ENCODE measurements around the gene CAV1. TPM values are rescaled to one million over a fixed set of nuclear protein-coding genes. Genes with fewer than 3 reads are reported as not detected.

CAV1 gene
- total and polyA plus RNA-seq, 2 of the 13 experiments (the other 11 are each of a cell fraction or from before 2014, with no cell fraction given), result 0.40 TPM; not detected in 1

DNA sequence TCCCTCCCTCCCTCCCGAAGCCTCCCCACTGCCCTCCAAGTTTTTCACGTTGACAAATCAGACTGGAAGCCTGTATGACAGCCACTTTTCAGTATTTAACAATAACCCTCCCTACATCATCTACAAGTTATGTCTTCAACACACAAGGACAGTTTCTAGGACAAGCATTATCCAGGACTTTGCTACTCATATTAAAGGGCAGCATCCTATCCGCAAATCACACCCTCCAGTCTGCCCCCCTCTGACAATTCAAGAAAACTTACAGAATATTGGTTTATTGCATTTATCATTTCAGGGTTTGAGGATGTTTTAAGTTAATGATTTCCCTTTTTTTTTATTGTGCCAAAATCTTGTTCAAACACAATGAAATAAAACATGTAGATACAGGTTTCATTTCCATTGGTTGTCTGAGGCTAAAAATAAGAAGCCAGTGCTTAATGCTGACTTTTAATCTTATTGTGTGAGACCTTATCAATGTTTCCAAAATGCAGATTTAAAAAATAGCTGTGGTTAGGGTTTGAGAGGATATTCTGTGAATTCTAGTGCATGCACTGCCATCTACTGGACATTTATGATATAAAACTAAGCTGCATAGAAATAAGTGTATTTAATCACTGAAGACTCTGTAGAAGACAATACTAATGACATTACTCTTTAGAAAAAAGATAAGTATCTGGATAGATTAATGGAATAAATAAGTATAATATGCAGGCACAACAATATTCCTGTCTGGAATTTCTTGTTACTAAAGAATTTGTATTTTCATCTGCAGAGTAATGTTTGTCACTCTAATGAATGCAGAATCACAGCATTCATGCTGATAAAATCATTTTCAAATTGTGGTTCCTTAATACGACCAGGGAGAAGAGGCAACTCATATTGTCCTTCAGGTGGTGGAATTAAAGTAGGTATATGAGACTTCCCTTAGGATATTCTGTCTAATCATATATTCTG lies 64.1 kb downstream of the CAV1 start:
- Histone ChIP-seq H3K9me3 (ENCODE audit: low read length) (no peaks in the 10 kb centered on the region), H3K4me3 (replicated peaks in 1 of 3; ENCODE audit: insufficient read depth in 1 of 3, low read depth in 2 of 3, low read length in 3 of 3) (no peak overlapping the region), H3K36me3 (replicated peaks in 1 of 2; ENCODE audit: control insufficient read depth in 1 of 2, insufficient read depth in 2 of 2, low read length in 2 of 2) (no peaks in the 10 kb centered on the region), H3K9ac (ENCODE audit: insufficient read depth, low read depth, low read length) (no peak overlapping the region), H2AFZ (ENCODE audit: low read length) (no peak overlapping the region), H4K20me1 (ENCODE audit: insufficient read depth, low read length) (no peaks in the 10 kb centered on the region), H3K27ac (ENCODE audit: extremely low read length, insufficient read depth, low read length) (no peak overlapping the region), H3K4me2 (ENCODE audit: low read depth, low read length) (no peak overlapping the region), H3K4me1 (ENCODE audit: insufficient read depth, low read length) (peaks cover 29% of the 10 kb centered on the region), H3K79me2 (ENCODE audit: insufficient read depth, low read length) (no peaks in the 10 kb centered on the region), H3K27me3 (ENCODE audit: control insufficient read depth in 1 of 2, insufficient read depth in 2 of 2, low read length in 2 of 2) (peaks cover 0 to 9% of the 10 kb centered on the region in 2 experiments; a peak in 2 of 5 replicates)
- peak; percentile 37 for FAIRE-seq
- intact Hi-C loops (cut with micrococcal nuclease; ENCODE audit: unreplicated experiment) (loop anchor here (1.0 to 5.0 kb wide), 4 partner anchors 247 to 451 kb away; no protein-coding TSS in a partner anchor), in situ Hi-C loops (cut with HindIII; ENCODE audit: extremely low pct_ligation_motif_present, low pct_unique_long_range_greater_than_20kb) (no loop called here)
- TF ChIP-seq, protein P1, sequence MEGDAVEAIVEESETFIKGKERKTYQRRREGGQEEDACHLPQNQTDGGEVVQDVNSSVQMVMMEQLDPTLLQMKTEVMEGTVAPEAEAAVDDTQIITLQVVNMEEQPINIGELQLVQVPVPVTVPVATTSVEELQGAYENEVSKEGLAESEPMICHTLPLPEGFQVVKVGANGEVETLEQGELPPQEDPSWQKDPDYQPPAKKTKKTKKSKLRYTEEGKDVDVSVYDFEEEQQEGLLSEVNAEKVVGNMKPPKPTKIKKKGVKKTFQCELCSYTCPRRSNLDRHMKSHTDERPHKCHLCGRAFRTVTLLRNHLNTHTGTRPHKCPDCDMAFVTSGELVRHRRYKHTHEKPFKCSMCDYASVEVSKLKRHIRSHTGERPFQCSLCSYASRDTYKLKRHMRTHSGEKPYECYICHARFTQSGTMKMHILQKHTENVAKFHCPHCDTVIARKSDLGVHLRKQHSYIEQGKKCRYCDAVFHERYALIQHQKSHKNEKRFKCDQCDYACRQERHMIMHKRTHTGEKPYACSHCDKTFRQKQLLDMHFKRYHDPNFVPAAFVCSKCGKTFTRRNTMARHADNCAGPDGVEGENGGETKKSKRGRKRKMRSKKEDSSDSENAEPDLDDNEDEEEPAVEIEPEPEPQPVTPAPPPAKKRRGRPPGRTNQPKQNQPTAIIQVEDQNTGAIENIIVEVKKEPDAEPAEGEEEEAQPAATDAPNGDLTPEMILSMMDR (CRISPR knock-in tag; IDR thresholded peaks at IDR 0.05), result peak; percentile 68
- no peak for TF ChIP-seq MLLT10 (CRISPR knock-in tag; IDR thresholded peaks at IDR 0.05)
- no peak for TF ChIP-seq ZNF343 (CRISPR knock-in tag; IDR thresholded peaks at IDR 0.05)
- no peak for TF ChIP-seq SMARCC2 (IDR thresholded peaks at IDR 0.05)
- TF ChIP-seq, protein P2, sequence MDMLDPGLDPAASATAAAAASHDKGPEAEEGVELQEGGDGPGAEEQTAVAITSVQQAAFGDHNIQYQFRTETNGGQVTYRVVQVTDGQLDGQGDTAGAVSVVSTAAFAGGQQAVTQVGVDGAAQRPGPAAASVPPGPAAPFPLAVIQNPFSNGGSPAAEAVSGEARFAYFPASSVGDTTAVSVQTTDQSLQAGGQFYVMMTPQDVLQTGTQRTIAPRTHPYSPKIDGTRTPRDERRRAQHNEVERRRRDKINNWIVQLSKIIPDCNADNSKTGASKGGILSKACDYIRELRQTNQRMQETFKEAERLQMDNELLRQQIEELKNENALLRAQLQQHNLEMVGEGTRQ (IDR thresholded peaks at IDR 0.05; ENCODE audit: low read depth, low read length), result no peak
- TF ChIP-seq, protein P2 (CRISPR knock-in tag; IDR thresholded peaks at IDR 0.05; ENCODE audit: borderline replicate concordance), result no peak
- TF ChIP-seq, protein P3, sequence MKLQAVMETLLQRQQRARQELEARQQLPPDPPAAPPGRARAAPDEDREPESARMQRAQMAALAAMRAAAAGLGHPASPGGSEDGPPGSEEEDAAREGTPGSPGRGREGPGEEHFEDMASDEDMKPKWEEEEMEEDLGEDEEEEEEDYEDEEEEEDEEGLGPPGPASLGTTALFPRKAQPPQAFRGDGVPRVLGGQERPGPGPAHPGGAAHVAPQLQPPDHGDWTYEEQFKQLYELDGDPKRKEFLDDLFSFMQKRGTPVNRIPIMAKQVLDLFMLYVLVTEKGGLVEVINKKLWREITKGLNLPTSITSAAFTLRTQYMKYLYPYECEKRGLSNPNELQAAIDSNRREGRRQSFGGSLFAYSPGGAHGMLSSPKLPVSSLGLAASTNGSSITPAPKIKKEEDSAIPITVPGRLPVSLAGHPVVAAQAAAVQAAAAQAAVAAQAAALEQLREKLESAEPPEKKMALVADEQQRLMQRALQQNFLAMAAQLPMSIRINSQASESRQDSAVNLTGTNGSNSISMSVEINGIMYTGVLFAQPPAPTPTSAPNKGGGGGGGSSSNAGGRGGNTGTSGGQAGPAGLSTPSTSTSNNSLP (IDR thresholded peaks at IDR 0.05; ENCODE audit: low read depth, low read length), result peak; percentile 76
- TF ChIP-seq STAG1 (CRISPR knock-in tag; IDR thresholded peaks at IDR 0.05), result peak; percentile 73
- TF ChIP-seq SMC3 (IDR thresholded peaks at IDR 0.05; ENCODE audit: low read length), result peak; percentile 68
- TF ChIP-seq MAFF (IDR thresholded peaks at IDR 0.05; ENCODE audit: low read depth, low read length), result 0 out of 2 replicates have a peak, but pooled peaks have one; percentile 1
- TF ChIP-seq TCF12 (IDR thresholded peaks at IDR 0.05), result no peak
- no peak for TF ChIP-seq TCF12 (CRISPR knock-in tag; IDR thresholded peaks at IDR 0.05)
- peak; percentile 64 for ATAC-seq
- ChIA-PET CTCF (ENCODE audit: low intra/inter-chr PET ratio, low total read pairs) (interaction anchor here (0.7 to 2.7 kb wide), 3 partner anchors 330 to 451 kb away, joined by 4 to 39 read pairs (median 7); no protein-coding TSS in a partner anchor), POLR2A (no interaction called here)
- 8% methylated on average over 4 of the region's 4 CpGs for WGBS (ENCODE audit: low lambda C conversion rate)
- no TSS peak for BruUV-seq (replicated peaks)
- DNase-seq (ENCODE audit: low spot score), result peak; percentile 40

All from HepG2 (cell line).